PC-3 (cell line): Measurements from ENCODE around the gene USP14.

Experiments used
- EZH2phosphoT487 ChIP-seq: fragments of 300-600 bp; sonication (generic); IDR thresholded peaks from 2 replicates; pipeline ENCODE4 v1.6.1; 2018; ENCODE audit warnings: mild to moderate bottlenecking, antibody characterized with exemption, low read length, borderline replicate concordance
- TF ChIP-seq, protein P1 (sequence below): fragments of 300-600 bp; sonication (generic); conservative IDR thresholded peaks from 2 replicates; pipeline ENCODE4 v1.5.1; 2017; ENCODE audit warnings: antibody characterized with exemption, low read depth, mild to moderate bottlenecking, low read length

DNA sequence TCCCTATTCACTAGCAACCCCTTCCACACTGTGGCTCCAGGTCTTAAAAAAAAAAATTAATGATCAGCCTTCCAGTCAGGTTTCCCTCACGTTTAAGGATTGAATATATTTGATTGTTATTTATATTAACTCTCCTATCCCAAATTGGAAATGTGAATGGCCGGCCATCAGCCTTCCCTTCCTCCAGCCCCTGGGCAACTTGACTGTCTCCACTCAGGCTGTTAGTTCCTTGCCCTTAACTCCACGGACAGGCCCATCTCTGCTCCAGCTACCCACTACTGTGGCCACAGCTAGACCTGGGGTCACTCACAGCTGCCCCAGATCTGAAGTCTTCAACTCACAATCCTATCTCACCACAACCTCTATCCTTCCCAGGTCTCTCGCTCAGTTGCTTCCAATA, 69.5 kb downstream of the USP14 start:
- TF ChIP-seq, protein P1, sequence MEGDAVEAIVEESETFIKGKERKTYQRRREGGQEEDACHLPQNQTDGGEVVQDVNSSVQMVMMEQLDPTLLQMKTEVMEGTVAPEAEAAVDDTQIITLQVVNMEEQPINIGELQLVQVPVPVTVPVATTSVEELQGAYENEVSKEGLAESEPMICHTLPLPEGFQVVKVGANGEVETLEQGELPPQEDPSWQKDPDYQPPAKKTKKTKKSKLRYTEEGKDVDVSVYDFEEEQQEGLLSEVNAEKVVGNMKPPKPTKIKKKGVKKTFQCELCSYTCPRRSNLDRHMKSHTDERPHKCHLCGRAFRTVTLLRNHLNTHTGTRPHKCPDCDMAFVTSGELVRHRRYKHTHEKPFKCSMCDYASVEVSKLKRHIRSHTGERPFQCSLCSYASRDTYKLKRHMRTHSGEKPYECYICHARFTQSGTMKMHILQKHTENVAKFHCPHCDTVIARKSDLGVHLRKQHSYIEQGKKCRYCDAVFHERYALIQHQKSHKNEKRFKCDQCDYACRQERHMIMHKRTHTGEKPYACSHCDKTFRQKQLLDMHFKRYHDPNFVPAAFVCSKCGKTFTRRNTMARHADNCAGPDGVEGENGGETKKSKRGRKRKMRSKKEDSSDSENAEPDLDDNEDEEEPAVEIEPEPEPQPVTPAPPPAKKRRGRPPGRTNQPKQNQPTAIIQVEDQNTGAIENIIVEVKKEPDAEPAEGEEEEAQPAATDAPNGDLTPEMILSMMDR, result no peak
- no peak for TF ChIP-seq EZH2phosphoT487
